DMS79 (cell line): Measurements from ENCODE around the gene SAP30L.

ENCODE experiments used
- DNase-seq: peaks from one replicate; lab custom pipeline; 2025; lab: John Stamatoyannopoulos, UW

Gene SAP30L

GRCh38 chr5:154465169-154465568 is 19.4 kb downstream of the SAP30L start:
- DNase-seq = no peak

GRCh38 chr5:154466147-154466546 is 20.4 kb downstream of the SAP30L start:
- DNase-seq = no peak

- no peak for DNase-seq
Observed at GRCh38 chr5:154466671-154467070, 20.9 kb downstream of the SAP30L start.

- DNase-seq = no peak
Observed at GRCh38 chr5:154467655-154468354, 22.0 kb downstream of the SAP30L start.

GRCh38 chr5:154470137-154470536 is 24.3 kb downstream of the SAP30L start:
- DNase-seq = no peak

- no peak for DNase-seq
Observed at GRCh38 chr5:154470947-154471870, 25.4 kb downstream of the SAP30L start.

GRCh38 chr5:154472871-154473580 is 27.2 kb downstream of the SAP30L start:
- no peak for DNase-seq

GRCh38 chr5:154473581-154474283 is 27.9 kb downstream of the SAP30L start:
- DNase-seq = no peak

- DNase-seq = no peak
Observed at GRCh38 chr5:154474396-154475334, 28.9 kb downstream of the SAP30L start.

GRCh38 chr5:154475591-154476353 is 30.0 kb downstream of the SAP30L start:
- no peak for DNase-seq

GRCh38 chr5:154476354-154477205 is 30.8 kb downstream of the SAP30L start:
- no peak for DNase-seq

- no peak for DNase-seq
Observed at GRCh38 chr5:154477382-154478223, 31.8 kb downstream of the SAP30L start.

GRCh38 chr5:154478224-154478565 is 32.4 kb downstream of the SAP30L start, which contains the start of gene HAND1:
Gene HAND1 (minus strand): TSS chr5:154478227. CDS start chr5:154478008, 219 bp downstream.
- no peak for DNase-seq

GRCh38 chr5:154478752-154479159 is 33.0 kb downstream of the SAP30L start:
- no peak for DNase-seq

- no peak for DNase-seq
Observed at GRCh38 chr5:154479160-154479943, 33.6 kb downstream of the SAP30L start.

GRCh38 chr5:154479944-154480750 is 34.4 kb downstream of the SAP30L start:
- DNase-seq = no peak
